Body of pancreas (tissue), 4 donors: Measurements from ENCODE around the gene SVIL.

ENCODE experiments used
- CTCF ChIP-seq, 7 experiments: fragments of 450-650 bp in 4 of 7; fragments of 200-600 bp in 3 of 7; sonication (generic) in 3 of 7; IDR thresholded peaks; one replicate each; pipeline ENCODE4 v1.5.1; 2016 to 2019; ENCODE audit warnings: antibody characterized with exemption in 7 of 7
- POLR2A ChIP-seq, 3 donors: fragments of 450-650 bp; IDR thresholded peaks; one replicate each; pipeline ENCODE4 v1.6.1; 2016; ENCODE audit warnings: antibody characterized with exemption in 3 of 3, mild to moderate bottlenecking in 2 of 3

GRCh38 chr10:29569795-29570194 lies 65.0 kb downstream of the SVIL start:
- no peak for TF ChIP-seq CTCF (IDR thresholded peaks at IDR 0.05)
- TF ChIP-seq POLR2A (IDR thresholded peaks at IDR 0.05), result no peak
